ENCODE results near the gene PAK4. TPM values are rescaled to one million over a fixed set of nuclear protein-coding genes. Genes with fewer than 3 reads are reported as not detected.

PAK4 gene
- total and polyA plus RNA-seq, 9 of the 15 experiments (the other 6 are each of a cell fraction or from before 2014, with no cell fraction given), result 0.21 to 33.5 (median 5.8) TPM

GRCh38 chr19:39165857-39166256, 40.3 kb downstream of the PAK4 start:
- no peak for ATAC-seq
- POLR2A ChIA-PET, result no interaction called here
- H3K27me3 ChIP-seq (ENCODE audit: control insufficient read depth in 2 of 2, insufficient read depth in 2 of 2, low read length in 2 of 2), result no peaks in the 10 kb centered on the region
- peaks cover 22% of the 10 kb centered on the region; the same call in 2 of the 3 replicates for H3K79me2 ChIP-seq (ENCODE audit: control insufficient read depth, insufficient read depth, low read length)
- CTCF ChIA-PET (ENCODE audit: low intra/inter-chr PET ratio), result no interaction called here
- H3K27ac ChIP-seq (ENCODE audit: extremely low read depth, low read depth, low read length), result no peak overlapping the region
- H4K20me1 ChIP-seq (replicated peaks; ENCODE audit: control insufficient read depth, insufficient read depth, low read length), result peaks cover 22% of the 10 kb centered on the region; the same call in 1 of the 2 replicates
- FAIRE-seq, result no peak
- H3K9me3 ChIP-seq (replicated peaks; ENCODE audit: control insufficient read depth, insufficient read depth, low read depth, low read length), result no peaks in the 10 kb centered on the region
- peaks cover 6 to 35% of the 10 kb centered on the region in 2 experiments; a peak in 4 of 5 replicates for H3K4me1 ChIP-seq (replicated peaks in 1 of 2; ENCODE audit: control insufficient read depth in 2 of 2, insufficient read depth in 2 of 2, low read length in 2 of 2)
- H3K4me2 ChIP-seq (ENCODE audit: insufficient read depth, low read length), result no peak overlapping the region
- no peak overlapping the region for H3K4me3 ChIP-seq
- WGBS (ENCODE audit: insufficient coverage, low coverage, missing lambda C conversion rate), result 83% methylated on average over 7 of the region's 7 CpGs
- intact Hi-C loops (cut with micrococcal nuclease), result no loop called here
- no TSS peak for BruUV-seq (replicated peaks)
- H3K36me3 ChIP-seq (ENCODE audit: control insufficient read depth, insufficient read depth, low read length), result peaks cover 7% of the 10 kb centered on the region; the same call in 1 of the 3 replicates
- in situ Hi-C loops (cut with MboI), result no loop called here
- no peak overlapping the region for H2AFZ ChIP-seq (ENCODE audit: low read depth, low read length)
- DNase-seq (ENCODE audit: extremely low read depth in 1 of 4, low spot score in 3 of 4), result no peak
- H3K9ac ChIP-seq (ENCODE audit: insufficient read depth in 1 of 2, low read depth in 2 of 2, low read length in 2 of 2), result no peak overlapping the region
- peaks cover 8% of the 10 kb centered on the region for H3K9me1 ChIP-seq (ENCODE audit: control insufficient read depth, insufficient read depth, low read length)
- TF ChIP-seq ZKSCAN8 (CRISPR knock-in tag; IDR thresholded peaks at IDR 0.05) (peak; percentile 80), GTF2A2 (tag; IDR thresholded peaks at IDR 0.05) (no peak)

- Histone ChIP-seq H3K9me1 (ENCODE audit: control insufficient read depth, insufficient read depth, low read length) (peaks cover 5% of the 10 kb centered on the region), H3K9me3 (replicated peaks; ENCODE audit: control insufficient read depth, insufficient read depth, low read depth, low read length) (no peaks in the 10 kb centered on the region), H3K79me2 (ENCODE audit: control insufficient read depth, insufficient read depth, low read length) (peaks cover 18% of the 10 kb centered on the region; the same call in 2 of the 3 replicates), H3K36me3 (ENCODE audit: control insufficient read depth, insufficient read depth, low read length) (peaks cover 14% of the 10 kb centered on the region; the same call in 1 of the 3 replicates), H3K4me3 (no peak overlapping the region), H2AFZ (ENCODE audit: low read depth, low read length) (no peak overlapping the region), H4K20me1 (replicated peaks; ENCODE audit: control insufficient read depth, insufficient read depth, low read length) (peaks cover 22% of the 10 kb centered on the region; the same call in 1 of the 2 replicates), H3K27me3 (ENCODE audit: control insufficient read depth in 2 of 2, insufficient read depth in 2 of 2, low read length in 2 of 2) (no peaks in the 10 kb centered on the region), H3K27ac (ENCODE audit: extremely low read depth, low read depth, low read length) (no peak overlapping the region), H3K4me1 (replicated peaks in 1 of 2; ENCODE audit: control insufficient read depth in 2 of 2, insufficient read depth in 2 of 2, low read length in 2 of 2) (peaks cover 6 to 29% of the 10 kb centered on the region in 2 experiments; a peak in 4 of 5 replicates), H3K4me2 (ENCODE audit: insufficient read depth, low read length) (no peak overlapping the region), H3K9ac (ENCODE audit: insufficient read depth in 1 of 2, low read depth in 2 of 2, low read length in 2 of 2) (peak overlapping the region in 1 of 2 experiments; percentile 64; a peak in 1 of 4 replicates)
- intact Hi-C loops (cut with micrococcal nuclease), result no loop called here
- TF ChIP-seq POLR2G (IDR thresholded peaks at IDR 0.05; ENCODE audit: low read depth, low read length) (0 out of 2 replicates have a peak, but pooled peaks have one; percentile 12), NFIC (IDR thresholded peaks at IDR 0.05) (peak; percentile 75), SMARCE1 (IDR thresholded peaks at IDR 0.05) (no peak), RAD51 (IDR thresholded peaks at IDR 0.05; ENCODE audit: borderline replicate concordance, low read depth) (no peak)
- POLR2A ChIA-PET, result no interaction called here
- FAIRE-seq, result no peak
- ATAC-seq, result peak; percentile 53
- DNase-seq (ENCODE audit: extremely low read depth in 1 of 4, low spot score in 3 of 4), result peak in 1 of 4 experiments; percentile 36
- CTCF ChIA-PET (ENCODE audit: low intra/inter-chr PET ratio), result no interaction called here
- in situ Hi-C loops (cut with MboI), result no loop called here
- WGBS (ENCODE audit: insufficient coverage, low coverage, missing lambda C conversion rate), result 67% methylated on average over 12 of the region's 24 CpGs
- BruUV-seq (replicated peaks), result no TSS peak
These were observed 41.2 kb downstream of the PAK4 start for GRCh38 chr19:39166571-39167391.
